Endothelial cell (in vitro differentiated cells): Measurements from ENCODE around the gene CYBRD1. TPM values are rescaled to one million over a fixed set of nuclear protein-coding genes. Genes with fewer than 3 reads are reported as not detected.
"Not testable (repeated sequence)": the region's sequence is repeated elsewhere in the genome, so short reads cannot be mapped to it uniquely, and the experiment has no call there.

Source experiments
- DNase-seq: peaks from one replicate; pipeline ENCODE4 v3.0.0; 2021; ENCODE audit warnings: low spot score
- H3K27ac Mint-ChIP-seq: one replicate; pipeline ENCODE4 v1.8.0; 2021; ENCODE audit warnings: mixed read lengths, inconsistent platforms; ENCODE audit not compliant: unreplicated experiment
- H3K27me3 Mint-ChIP-seq: one replicate; pipeline ENCODE4 v1.8.0; 2021; ENCODE audit warnings: mild to moderate bottlenecking, moderate library complexity, mixed read lengths, inconsistent platforms; ENCODE audit not compliant: unreplicated experiment
- H3K36me3 Mint-ChIP-seq: one replicate; pipeline ENCODE4 v1.8.0; 2021; ENCODE audit warnings: mild to moderate bottlenecking, low read depth, mixed read lengths, inconsistent platforms; ENCODE audit not compliant: unreplicated experiment
- H3K4me1 Mint-ChIP-seq: one replicate; pipeline ENCODE4 v1.8.0; 2021; ENCODE audit warnings: mild to moderate bottlenecking, mixed read lengths, inconsistent platforms; ENCODE audit not compliant: unreplicated experiment
- H3K4me3 Mint-ChIP-seq: one replicate; pipeline ENCODE4 v1.8.0; 2021; ENCODE audit warnings: mild to moderate bottlenecking, mixed read lengths, inconsistent platforms; ENCODE audit not compliant: unreplicated experiment
- H3K9me3 Mint-ChIP-seq: one replicate; pipeline ENCODE4 v1.8.0; 2021; ENCODE audit warnings: mixed read lengths, inconsistent platforms; ENCODE audit not compliant: unreplicated experiment
- CTCF ChIP-seq: fragments of 200-600 bp; sonication (generic); IDR thresholded peaks from one replicate; pipeline ENCODE4 v1.5.0; 2021; ENCODE audit warnings: antibody characterized with exemption; ENCODE audit not compliant: unreplicated experiment
- total RNA-seq: library from RNA; stranded (reverse); fragmentation: NEBNext Ultra II Directional; extraction: Animal tissue kit (Norgen Biotek cat#: 25700); gene quantifications from one replicate; pipeline ENCODE4 v1.2.1, GENCODE V29; 2021; ENCODE audit not compliant: unreplicated experiment

The CYBRD1 gene
- total RNA-seq, 1 donor from 2014 or later, result 10.1 TPM

GRCh38 chr2:171487803-171488259 lies 34.4 kb upstream of the CYBRD1 start:
- no peak overlapping the region for H3K27ac Mint-ChIP-seq
- no peak overlapping the region for H3K4me3 Mint-ChIP-seq
- no peaks in the 10 kb centered on the region for H3K9me3 Mint-ChIP-seq
- TF ChIP-seq CTCF, result no peak
- peaks cover 1% of the 10 kb centered on the region for H3K27me3 Mint-ChIP-seq
- no peak for DNase-seq
- peaks cover 10% of the 10 kb centered on the region for H3K4me1 Mint-ChIP-seq
- no peaks in the 10 kb centered on the region for H3K36me3 Mint-ChIP-seq

- Mint-ChIP-seq H3K4me3 (no peak overlapping the region), H3K9me3 (no peaks in the 10 kb centered on the region), H3K36me3 (no peaks in the 10 kb centered on the region), H3K27me3 (peaks cover 1% of the 10 kb centered on the region), H3K4me1 (peaks cover 10% of the 10 kb centered on the region), H3K27ac (no peak overlapping the region)
- no peak for DNase-seq
- TF ChIP-seq CTCF, result no peak
Measured at GRCh38 chr2:171490577-171490976, 31.7 kb upstream of the CYBRD1 start.

GRCh38 chr2:171491292-171491691 lies 31.0 kb upstream of the CYBRD1 start:
- Mint-ChIP-seq H3K4me3 (no peak overlapping the region), H3K27me3 (peaks cover 1% of the 10 kb centered on the region), H3K36me3 (no peaks in the 10 kb centered on the region), H3K9me3 (no peaks in the 10 kb centered on the region), H3K4me1 (peaks cover 10% of the 10 kb centered on the region), H3K27ac (no peak overlapping the region)
- DNase-seq, result no peak
- TF ChIP-seq CTCF, result no peak

- Mint-ChIP-seq H3K36me3 (no peaks in the 10 kb centered on the region), H3K27me3 (peaks cover 1% of the 10 kb centered on the region), H3K27ac (no peak overlapping the region), H3K4me3 (no peak overlapping the region), H3K4me1 (peaks cover 10% of the 10 kb centered on the region), H3K9me3 (no peaks in the 10 kb centered on the region)
- DNase-seq, result no peak
- TF ChIP-seq CTCF, result no peak
Measured at GRCh38 chr2:171492664-171493063, 29.6 kb upstream of the CYBRD1 start.

GRCh38 chr2:171497664-171498063 lies 24.6 kb upstream of the CYBRD1 start:
- peak overlapping the region; percentile 21 for H3K27ac Mint-ChIP-seq
- not testable (repeated sequence) for H3K27me3 Mint-ChIP-seq, DNase-seq, H3K4me3 Mint-ChIP-seq, H3K36me3 Mint-ChIP-seq, H3K4me1 Mint-ChIP-seq, H3K9me3 Mint-ChIP-seq

GRCh38 chr2:171505374-171505773 lies 16.9 kb upstream of the CYBRD1 start:
- no peak overlapping the region for H3K27ac Mint-ChIP-seq
- DNase-seq, result no peak
- H3K27me3 Mint-ChIP-seq, result peaks cover 1% of the 10 kb centered on the region
- no peaks in the 10 kb centered on the region for H3K4me1 Mint-ChIP-seq
- H3K36me3 Mint-ChIP-seq, result no peaks in the 10 kb centered on the region
- H3K9me3 Mint-ChIP-seq, result no peaks in the 10 kb centered on the region
- no peak overlapping the region for H3K4me3 Mint-ChIP-seq
- no peak for TF ChIP-seq CTCF
